CD14-positive monocyte (primary cell): ENCODE data around the gene LIMS2. TPM values are rescaled to one million over a fixed set of nuclear protein-coding genes. Genes with fewer than 3 reads are reported as not detected.

ENCODE experiments used
- DNase-seq, 3 donors: peaks; one replicate each; pipeline ENCODE4 v3.0.0-alpha.2; 2011 to 2022
- H2AFZ ChIP-seq: 2 replicates; pipeline ENCODE4 v1.6.0; 2012; ENCODE audit warnings: mild to moderate bottlenecking, low read depth, low read length, inconsistent platforms; ENCODE audit not compliant: insufficient read depth, poor library complexity, severe bottlenecking
- H3K27ac ChIP-seq, 2 donors: 1 replicate in 1 of 2; 2 replicates in 1 of 2; pipeline ENCODE4 v1.5.1; 2012 to 2013; ENCODE audit warnings: low read length in 2 of 2, control low read depth in 1 of 2, inconsistent platforms in 1 of 2, low read depth in 1 of 2, mild to moderate bottlenecking in 1 of 2
- H3K27me3 ChIP-seq, 2 donors: one replicate each; pipeline versions ENCODE4 v1.6.0 to v1.6.1; 2011 to 2013; ENCODE audit warnings: low read length in 2 of 2; ENCODE audit not compliant: control insufficient read depth in 2 of 2, insufficient read depth in 2 of 2
- H3K36me3 ChIP-seq, 2 donors: replicated peaks in 1 of 2; 1 replicate in 1 of 2; 2 replicates in 1 of 2; pipeline versions ENCODE4 v1.5.1 to v1.6.1; 2012 to 2013; ENCODE audit warnings: low read length in 2 of 2, control low read depth in 1 of 2, inconsistent platforms in 1 of 2, mild to moderate bottlenecking in 1 of 2; ENCODE audit not compliant: insufficient read depth in 2 of 2, control insufficient read depth in 1 of 2
- H3K4me1 ChIP-seq, 2 donors: 1 replicate in 1 of 2; 2 replicates in 1 of 2; pipeline versions ENCODE4 v1.5.1 to v1.6.1; 2012 to 2013; ENCODE audit warnings: low read length in 2 of 2, control low read depth in 1 of 2, inconsistent platforms in 1 of 2, mild to moderate bottlenecking in 1 of 2, moderate library complexity in 1 of 2; ENCODE audit not compliant: insufficient read depth in 2 of 2, control insufficient read depth in 1 of 2
- H3K4me2 ChIP-seq: replicated peaks from 2 replicates; pipeline ENCODE3; 2012; ENCODE audit warnings: low read length, moderate library complexity, mild to moderate bottlenecking; ENCODE audit not compliant: poor library complexity, severe bottlenecking; ENCODE audit errors: extremely low read depth
- H3K4me3 ChIP-seq, 3 experiments: fragments of 200-600 bp in 1 of 3; sonication (generic) in 1 of 3; replicated peaks in 1 of 3; 1 replicate in 2 of 3; 2 replicates in 1 of 3; pipeline ENCODE4 v1.5.1; 2011 to 2013; ENCODE audit warnings: low read length in 3 of 3, mild to moderate bottlenecking in 3 of 3, control low read depth in 2 of 3, low read depth in 2 of 3, inconsistent platforms in 1 of 3, moderate library complexity in 1 of 3
- H3K79me2 ChIP-seq: 2 replicates; pipeline ENCODE4 v1.6.0; 2012; ENCODE audit warnings: mild to moderate bottlenecking, control low read depth, inconsistent platforms, low read length, moderate library complexity; ENCODE audit not compliant: insufficient read depth
- H3K9ac ChIP-seq: 2 replicates; pipeline ENCODE4 v1.6.0; 2017; ENCODE audit warnings: low read length, mild to moderate bottlenecking; ENCODE audit not compliant: insufficient read depth, poor library complexity, severe bottlenecking
- H3K9me3 ChIP-seq, 2 donors: replicated peaks in 1 of 2; 1 replicate in 1 of 2; 2 replicates in 1 of 2; pipeline versions ENCODE4 v1.5.1 to v1.6.1; 2012 to 2013; ENCODE audit warnings: low read length in 2 of 2, control low read depth in 1 of 2; ENCODE audit not compliant: control insufficient read depth in 1 of 2, insufficient read depth in 1 of 2
- H4K20me1 ChIP-seq: 2 replicates; pipeline ENCODE4 v1.6.0; 2012; ENCODE audit warnings: mild to moderate bottlenecking, low read length, control low read depth, moderate library complexity; ENCODE audit not compliant: insufficient read depth
- H3K27ac Mint-ChIP-seq, 7 donors: one replicate each; pipeline ENCODE4 v1.8.0; 2020; ENCODE audit warnings: mild to moderate bottlenecking in 7 of 7, mixed read lengths in 7 of 7, moderate library complexity in 6 of 7, inconsistent platforms in 2 of 7
- H3K27me3 Mint-ChIP-seq, 3 donors: one replicate each; pipeline ENCODE4 v1.8.0; 2021 to 2022; ENCODE audit warnings: low read depth in 3 of 3, mild to moderate bottlenecking in 3 of 3, mixed read lengths in 3 of 3, moderate library complexity in 3 of 3, inconsistent platforms in 1 of 3
- H3K36me3 Mint-ChIP-seq, 2 donors: one replicate each; pipeline ENCODE4 v1.8.0; 2020; ENCODE audit warnings: mixed read lengths in 2 of 2, inconsistent platforms in 1 of 2, mild to moderate bottlenecking in 1 of 2
- H3K4me1 Mint-ChIP-seq: one replicate; pipeline ENCODE4 v1.8.0; 2020; ENCODE audit warnings: mild to moderate bottlenecking, mixed read lengths
- H3K4me3 Mint-ChIP-seq, 2 donors: one replicate each; pipeline ENCODE4 v1.8.0; 2020; ENCODE audit warnings: mild to moderate bottlenecking in 2 of 2, mixed read lengths in 2 of 2, moderate library complexity in 1 of 2
- H3K9me3 Mint-ChIP-seq, 7 donors: one replicate each; pipeline ENCODE4 v1.8.0; 2020 to 2022; ENCODE audit warnings: mixed read lengths in 7 of 7, mild to moderate bottlenecking in 6 of 7, moderate library complexity in 6 of 7, inconsistent platforms in 2 of 7
- CTCF ChIP-seq: fragments of 200-600 bp; IDR thresholded peaks from one replicate; pipeline ENCODE4 v1.8.0; 2022; ENCODE audit warnings: antibody characterized with exemption, mild to moderate bottlenecking
- WGBS: methylation state at CpG from one replicate; pipeline ENCODE4 v1.1.5; 2013; ENCODE audit warnings: missing lambda C conversion rate; ENCODE audit not compliant: insufficient coverage; 5-methylcytosine and 5-hydroxymethylcytosine counted together
- intact Hi-C, 2 donors: fragments of 100-400 bp; cut with micrococcal nuclease; formaldehyde crosslinking; loops; one replicate each; pipeline versions ENCODE4 v1.15.0 to v1.15.1; 2023
- polyA plus RNA-seq, 3 donors: library from polyadenylated mRNA; depleted of rRNA in 1 of 3; unstranded in 2 of 3; stranded (reverse) in 1 of 3; fragments of 300-500 nt in 2 of 3; fragments of >200 nt in 1 of 3; fragmentation: Illumina TruSeq in 2 of 3; gene quantifications; 1 replicate in 2 of 3; 2 replicates in 1 of 3; pipeline ENCODE4 v1.2.3, GENCODE V29; 2012 to 2021

The LIMS2 gene
- polyA plus RNA-seq, 3 donors = 0.13 to 1.3 (median 0.23) TPM

GRCh38 chr2:127641846-127642507, 33.4 kb downstream of the LIMS2 start:
- H2AFZ ChIP-seq = peak overlapping the region; percentile 72
- H3K4me1 ChIP-seq = peaks cover 32 to 49% of the 10 kb centered on the region in 2 donors
- no peaks in the 10 kb centered on the region for H4K20me1 ChIP-seq
- no peak for TF ChIP-seq CTCF
- H3K36me3 Mint-ChIP-seq = no peaks in the 10 kb centered on the region
- 20% methylated on average over 15 of the region's 25 CpGs for WGBS
- H3K9me3 ChIP-seq = no peaks in the 10 kb centered on the region
- no peak overlapping the region for H3K4me3 ChIP-seq
- no peaks in the 10 kb centered on the region for H3K27me3 Mint-ChIP-seq
- no peaks in the 10 kb centered on the region for H3K79me2 ChIP-seq
- DNase-seq = no peak
- no peaks in the 10 kb centered on the region for H3K36me3 ChIP-seq
- no peaks in the 10 kb centered on the region for H3K9me3 Mint-ChIP-seq
- H3K9ac ChIP-seq = no peak overlapping the region
- H3K4me1 Mint-ChIP-seq = peaks cover 34% of the 10 kb centered on the region
- no peak overlapping the region for H3K4me3 Mint-ChIP-seq
- intact Hi-C loops = no loop called here
- H3K27ac ChIP-seq = no peak overlapping the region
- H3K4me2 ChIP-seq = peak overlapping the region; percentile 31
- no peaks in the 10 kb centered on the region for H3K27me3 ChIP-seq
- no peak overlapping the region for H3K27ac Mint-ChIP-seq

GRCh38 chr2:127641133-127641532, 34.2 kb downstream of the LIMS2 start:
- peaks cover 2 to 3% of the 10 kb centered on the region in 2 donors for H3K36me3 Mint-ChIP-seq
- no peaks in the 10 kb centered on the region for H3K9me3 ChIP-seq
- no peak overlapping the region for H3K4me3 Mint-ChIP-seq
- peaks cover 0 to 1% (median 0%) of the 10 kb centered on the region in 3 donors for H3K27me3 Mint-ChIP-seq
- no peak overlapping the region for H3K27ac Mint-ChIP-seq
- no peaks in the 10 kb centered on the region for H3K79me2 ChIP-seq
- H3K9me3 Mint-ChIP-seq = no peaks in the 10 kb centered on the region
- no peak overlapping the region for H3K9ac ChIP-seq
- H3K27me3 ChIP-seq = no peaks in the 10 kb centered on the region
- whole genome bisulfite sequencing = 87% methylated on average over 6 of the region's 6 CpGs
- peaks cover 35% of the 10 kb centered on the region for H3K4me1 Mint-ChIP-seq
- no peak for TF ChIP-seq CTCF
- no peak for DNase-seq
- H3K4me2 ChIP-seq = no peak overlapping the region
- H3K4me3 ChIP-seq = no peak overlapping the region
- no peaks in the 10 kb centered on the region for H4K20me1 ChIP-seq
- no peak overlapping the region for H3K27ac ChIP-seq
- intact Hi-C loops = no loop called here
- H3K36me3 ChIP-seq = no peaks in the 10 kb centered on the region
- no peak overlapping the region for H2AFZ ChIP-seq
- peaks cover 32 to 49% of the 10 kb centered on the region in 2 donors for H3K4me1 ChIP-seq
